K562 (cell line): ENCODE measurements around the gene KLHL29. TPM values are rescaled to one million over a fixed set of nuclear protein-coding genes. Genes with fewer than 3 reads are reported as not detected.

Source experiments
- ARHGAP35 ChIP-seq: fragments of 450-650 bp; IDR thresholded peaks from 2 replicates; pipeline ENCODE4 v1.6.1; 2018; ENCODE audit not compliant: partially characterized antibody
- CXXC5 ChIP-seq: fragments of 250-450 bp; sonication (Bioruptor Pico); IDR thresholded peaks from 2 replicates; pipeline ENCODE4 v1.8.0; 2022; ENCODE audit warnings: inconsistent platforms, mild to moderate bottlenecking, moderate library complexity
- FOSL1 ChIP-seq: fragments of 200-800 bp; sonication (Bioruptor generic); conservative IDR thresholded peaks from 2 replicates; pipeline ENCODE4 v1.6.1; 2016; ENCODE audit warnings: missing genetic modification characterization, missing compliant biosample characterization
- JUN ChIP-seq, 2 experiments: sonication (generic) in 1 of 2; formaldehyde crosslinking in 1 of 2; IDR thresholded peaks; 2 replicates each; pipeline versions ENCODE4 v1.6.1 to v1.8.0; 2012 to 2022; ENCODE audit warnings: borderline replicate concordance in 2 of 2, mild to moderate bottlenecking in 2 of 2, improper control_type of control experiment in 1 of 2, low read depth in 1 of 2, low read length in 1 of 2, missing genetic modification reagents in 1 of 2
- L3MBTL2 ChIP-seq: fragments of 450-650 bp; IDR thresholded peaks from 2 replicates; pipeline ENCODE4 v1.6.1; 2016; ENCODE audit warnings: mild to moderate bottlenecking, moderate library complexity
- PBX2 ChIP-seq, 2 experiments: IDR thresholded peaks in 1 of 2; conservative IDR thresholded peaks in 1 of 2; 2 replicates each; pipeline ENCODE4 v1.6.1; 2016; ENCODE audit warnings: low read depth in 2 of 2, mild to moderate bottlenecking in 1 of 2, missing compliant biosample characterization in 1 of 2, missing genetic modification characterization in 1 of 2, moderate library complexity in 1 of 2
- SMARCC2 ChIP-seq: fragments of 450-650 bp; IDR thresholded peaks from 2 replicates; pipeline ENCODE4 v1.6.1; 2017; ENCODE audit warnings: antibody characterized with exemption, moderate library complexity, mild to moderate bottlenecking, low read depth
- TEAD4 ChIP-seq, 2 experiments: sonication (generic) in 1 of 2; formaldehyde crosslinking in 1 of 2; IDR thresholded peaks; 2 replicates each; pipeline versions ENCODE4 v1.6.1 to v1.8.0; 2012 to 2022; ENCODE audit warnings: borderline replicate concordance in 1 of 2, inconsistent platforms in 1 of 2, low read length in 1 of 2, mild to moderate bottlenecking in 1 of 2, missing genetic modification reagents in 1 of 2
- ZNF57 ChIP-seq: fragments of 450-650 bp; formaldehyde crosslinking; IDR thresholded peaks from 2 replicates; pipeline ENCODE4 v1.4.0; 2020; ENCODE audit warnings: mild to moderate bottlenecking, moderate library complexity
- ZNF644 ChIP-seq: fragments of 200-800 bp; sonication (Bioruptor generic); IDR thresholded peaks from 2 replicates; pipeline ENCODE4 v1.6.1; 2016; ENCODE audit warnings: low read depth, missing genetic modification characterization, missing compliant biosample characterization
- polyA plus RNA-seq, 8 experiments: library from polyadenylated mRNA; depleted of rRNA in 4 of 8; stranded (reverse) in 5 of 8; unstranded in 3 of 8; fragments of >200 nt; fragmentation: Nextera tagmentation in 2 of 8; fragmentation: Illumina TruSeq in 1 of 8; extraction: Ambion mirVana in 2 of 8; extraction: Trizol in 1 of 8; gene quantifications; 2 replicates each; pipeline versions ENCODE4 v1.2.1 to v1.2.3, GENCODE V29; 2011 to 2014; ENCODE audit warnings: inconsistent platforms in 1 of 8, missing spikeins in 1 of 8
- total RNA-seq, 7 experiments: library from RNA; depleted of rRNA in 6 of 7; stranded (reverse); fragments of >200 nt in 6 of 7; fragmentation: Illumina TruSeq in 2 of 7; extraction: Trizol in 2 of 7; gene quantifications; 2 replicates each; pipeline versions ENCODE4 v1.2.1 to v1.2.3, GENCODE V29; 2011 to 2021; ENCODE audit warnings: low replicate concordance in 1 of 7

Gene KLHL29
- total and polyA plus RNA-seq, 9 of the 15 experiments (the other 6 are each of a cell fraction or from before 2014, with no cell fraction given) = 0.03 to 0.31 (median 0.08) TPM; not detected in 1

GRCh38 chr2:23390152-23390551 is 5.2 kb downstream of the KLHL29 start (continued):
- TF ChIP-seq ZNF644 (tag) (no peak), ARHGAP35 (no peak), L3MBTL2 (peak; percentile 56; the same call in 1 of the 2 replicates), CXXC5 (CRISPR knock-in tag) (peak; percentile 51; the same call in 1 of the 2 replicates), PBX2 (CRISPR knock-in tag; IDR thresholded peaks at IDR 0.05; ENCODE audit: low read depth) (no peak), PBX2 (tag; conservative IDR thresholded peaks at IDR 0.05; ENCODE audit: low read depth) (0 out of 2 replicates have a peak, but pooled peaks have one; percentile 8), JUN (IDR thresholded peaks at IDR 0.05; ENCODE audit: borderline replicate concordance, low read depth, low read length) (peak; percentile 55; the same call in 1 of the 2 replicates), JUN (CRISPR knock-in tag; IDR thresholded peaks at IDR 0.05; ENCODE audit: borderline replicate concordance) (no peak), ZNF57 (no peak), TEAD4 (IDR thresholded peaks at IDR 0.05; ENCODE audit: low read length) (0 out of 2 replicates have a peak, but pooled peaks have one; percentile 6), TEAD4 (CRISPR knock-in tag; IDR thresholded peaks at IDR 0.05; ENCODE audit: borderline replicate concordance) (no peak), SMARCC2 (no peak), FOSL1 (tag) (peak; percentile 81)
- TF ChIP-seq, all 486 proteins: peak for 10
